ENCODE results near the gene SUCNR1. TPM values are rescaled to one million over a fixed set of nuclear protein-coding genes. Genes with fewer than 3 reads are reported as not detected.
A peak's percentile ranks its signal among the peaks of the same experiment; 100 is the strongest.

The SUCNR1 gene
- total RNA-seq, 1 experiment from 2014 or later = 0.61 TPM

GRCh38 chr3:151903501-151903991, 30.1 kb downstream of the SUCNR1 start:
- DNase-seq = peak; percentile 20 to 52
- Histone ChIP-seq H3K4me3 (no peak overlapping the region), H3K27me3 (no peaks in the 10 kb centered on the region), H3K27ac (peak overlapping the region; percentile 43), H3K9me3 (replicated peaks) (no peaks in the 10 kb centered on the region; the same call in 1 of the 2 replicates), H3K4me1 (peaks cover 21% of the 10 kb centered on the region), H3K36me3 (no peaks in the 10 kb centered on the region)

DNA sequence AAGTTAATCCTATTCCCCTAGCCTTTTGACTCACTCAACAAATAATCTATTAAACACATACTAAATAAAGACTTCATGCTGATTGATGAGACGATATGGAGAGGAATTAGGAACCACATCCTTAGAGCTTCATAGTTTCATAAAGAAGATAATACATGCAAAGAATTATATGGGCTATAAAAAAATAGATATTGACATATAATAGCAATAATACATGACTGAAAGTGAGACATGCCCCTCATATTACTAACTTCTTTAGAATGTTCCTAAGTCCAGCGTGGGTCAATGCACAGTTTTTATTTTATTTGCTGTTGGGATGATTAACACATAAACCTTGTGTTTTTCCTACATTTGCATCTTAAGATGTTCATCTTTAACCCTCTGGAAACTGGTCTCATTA, 32.2 kb downstream of the SUCNR1 start:
- H3K4me3 ChIP-seq = no peak overlapping the region
- H3K27me3 ChIP-seq = no peaks in the 10 kb centered on the region
- H3K9me3 ChIP-seq (replicated peaks) = no peaks in the 10 kb centered on the region; the same call in 1 of the 2 replicates
- no peaks in the 10 kb centered on the region for H3K36me3 ChIP-seq
- H3K27ac ChIP-seq = no peak overlapping the region
- peaks cover 21% of the 10 kb centered on the region for H3K4me1 ChIP-seq
- DNase-seq = no peak

- no peak for DNase-seq
- H3K36me3 ChIP-seq = no peaks in the 10 kb centered on the region
- no peak overlapping the region for H3K4me3 ChIP-seq
- peaks cover 21% of the 10 kb centered on the region for H3K4me1 ChIP-seq
- H3K27ac ChIP-seq = no peak overlapping the region
- no peaks in the 10 kb centered on the region for H3K27me3 ChIP-seq
- H3K9me3 ChIP-seq (replicated peaks) = no peaks in the 10 kb centered on the region; the same call in 1 of the 2 replicates
Observed at GRCh38 chr3:151906751-151907150, 33.3 kb downstream of the SUCNR1 start.

- no peak overlapping the region for H3K27ac ChIP-seq
- H3K4me3 ChIP-seq = no peak overlapping the region
- no peaks in the 10 kb centered on the region for H3K9me3 ChIP-seq (replicated peaks)
- DNase-seq = no peak
- H3K27me3 ChIP-seq = no peaks in the 10 kb centered on the region
- H3K4me1 ChIP-seq = peaks cover 9% of the 10 kb centered on the region
- no peaks in the 10 kb centered on the region for H3K36me3 ChIP-seq
Observed at GRCh38 chr3:151908399-151908798, 35.0 kb downstream of the SUCNR1 start.

GRCh38 chr3:151909681-151910405, 36.4 kb downstream of the SUCNR1 start:
- no peaks in the 10 kb centered on the region for H3K27me3 ChIP-seq
- no peaks in the 10 kb centered on the region for H3K36me3 ChIP-seq
- H3K9me3 ChIP-seq (replicated peaks) = no peaks in the 10 kb centered on the region
- no peak overlapping the region for H3K4me3 ChIP-seq
- no peak overlapping the region for H3K27ac ChIP-seq
- DNase-seq = no peak
- no peaks in the 10 kb centered on the region for H3K4me1 ChIP-seq

DNA sequence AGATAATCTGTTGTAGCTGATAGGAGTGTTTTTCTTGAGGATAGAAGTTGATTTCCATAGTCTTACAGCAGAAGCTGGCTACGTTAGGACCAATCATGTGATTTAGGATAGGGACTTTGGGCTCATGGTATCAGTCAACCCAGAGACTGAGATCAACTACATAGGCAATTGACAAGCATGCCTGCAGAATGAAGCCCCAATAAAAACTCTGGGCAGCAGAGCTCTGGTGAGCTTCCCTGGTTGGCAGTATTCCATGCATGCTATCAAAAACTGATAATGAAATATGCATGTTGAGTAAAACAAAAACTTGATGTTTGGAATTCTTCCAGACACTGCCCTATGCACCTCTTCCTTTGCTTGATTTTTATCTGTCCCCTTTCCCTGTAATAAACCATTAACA, 38.0 kb downstream of the SUCNR1 start:
- H3K27ac ChIP-seq = no peak overlapping the region
- no peaks in the 10 kb centered on the region for H3K27me3 ChIP-seq
- H3K36me3 ChIP-seq = no peaks in the 10 kb centered on the region
- DNase-seq = no peak
- H3K4me1 ChIP-seq = no peaks in the 10 kb centered on the region
- no peaks in the 10 kb centered on the region for H3K9me3 ChIP-seq (replicated peaks)
- H3K4me3 ChIP-seq = no peak overlapping the region

DNA sequence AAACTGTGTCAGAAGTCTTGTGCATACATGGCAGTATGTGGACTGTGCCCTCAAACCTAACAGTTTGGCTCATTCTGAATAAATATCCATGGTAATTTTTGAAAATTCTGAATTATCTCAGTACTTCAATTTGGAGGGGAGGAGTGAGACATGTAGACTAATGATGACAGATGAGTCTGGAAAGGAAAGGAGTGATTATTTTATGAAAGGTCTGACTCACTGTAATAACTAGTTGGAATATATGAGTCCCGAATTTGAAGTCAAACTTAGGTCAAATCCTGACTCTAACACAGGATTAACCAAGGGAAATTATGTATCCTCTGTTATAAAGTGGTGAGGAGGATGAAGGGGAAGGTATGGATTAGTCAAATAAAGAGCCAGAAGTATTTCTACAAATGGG, 38.6 kb downstream of the SUCNR1 start:
- Histone ChIP-seq H3K9me3 (replicated peaks) (no peaks in the 10 kb centered on the region), H3K27ac (no peak overlapping the region), H3K27me3 (no peaks in the 10 kb centered on the region)

GRCh38 chr3:151916781-151917180, 43.3 kb downstream of the SUCNR1 start:
- Histone ChIP-seq H3K27ac (no peak overlapping the region), H3K27me3 (no peaks in the 10 kb centered on the region)
- no peak for DNase-seq

More for the DNA sequence above, 38.6 kb downstream of the SUCNR1 start:
- Histone ChIP-seq H3K4me1 (no peaks in the 10 kb centered on the region), H3K36me3 (no peaks in the 10 kb centered on the region), H3K4me3 (no peak overlapping the region)
- no peak for DNase-seq

DNA sequence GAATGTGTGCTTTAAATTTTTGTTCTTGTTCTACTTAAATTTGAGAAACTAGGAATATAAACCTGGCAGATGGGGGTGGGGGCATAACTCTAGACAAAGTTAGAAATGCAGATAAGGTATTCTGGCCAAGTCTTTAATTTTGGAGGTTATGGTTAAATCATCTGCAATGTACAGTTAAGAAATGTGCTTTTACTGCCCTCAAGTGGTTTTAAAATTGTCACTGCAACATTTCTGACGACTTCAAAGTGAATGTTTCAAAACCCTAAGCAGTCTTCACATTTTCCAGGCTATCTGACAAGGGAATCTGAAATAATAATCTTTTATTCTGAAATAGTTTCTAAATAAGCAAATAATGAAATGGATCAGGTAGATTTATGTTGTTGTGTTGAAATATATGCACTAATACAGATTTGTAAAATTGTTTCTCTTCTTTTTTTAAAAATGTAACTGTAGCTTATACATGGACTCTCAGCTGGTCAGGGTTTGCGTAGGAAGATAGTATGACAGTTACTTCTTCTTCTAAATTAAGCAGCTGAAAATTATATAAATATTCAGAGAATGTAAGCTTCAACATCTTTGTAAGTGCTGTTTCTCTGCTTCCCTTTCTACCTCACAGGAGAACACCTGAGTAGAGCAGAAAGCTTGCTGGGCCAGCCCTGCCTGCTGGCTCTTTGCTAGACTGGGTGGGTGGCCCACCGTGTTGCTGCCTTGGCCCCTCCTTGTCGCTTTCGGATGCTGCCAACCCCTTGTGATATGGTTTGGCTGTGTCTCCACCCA, 45.0 kb downstream of the SUCNR1 start:
- Histone ChIP-seq H3K4me3 (no peak overlapping the region), H3K27ac (no peak overlapping the region)

More at GRCh38 chr3:151916781-151917180, 43.3 kb downstream of the SUCNR1 start:
- Histone ChIP-seq H3K36me3 (no peaks in the 10 kb centered on the region), H3K4me1 (no peaks in the 10 kb centered on the region), H3K4me3 (no peak overlapping the region), H3K9me3 (replicated peaks) (no peaks in the 10 kb centered on the region)

GRCh38 chr3:151919030-151919328, 45.5 kb downstream of the SUCNR1 start:
- Histone ChIP-seq H3K4me3 (no peak overlapping the region), H3K4me1 (no peaks in the 10 kb centered on the region), H3K9me3 (replicated peaks) (no peaks in the 10 kb centered on the region), H3K36me3 (no peaks in the 10 kb centered on the region), H3K27ac (no peak overlapping the region), H3K27me3 (no peaks in the 10 kb centered on the region)
- no peak for DNase-seq

More for the DNA sequence above, 45.0 kb downstream of the SUCNR1 start:
- no peaks in the 10 kb centered on the region for H3K27me3 ChIP-seq
- H3K36me3 ChIP-seq = no peaks in the 10 kb centered on the region
- H3K4me1 ChIP-seq = no peaks in the 10 kb centered on the region
- DNase-seq = peak in 1 of 2 experiments; percentile 60
- no peaks in the 10 kb centered on the region for H3K9me3 ChIP-seq (replicated peaks)

DNA sequence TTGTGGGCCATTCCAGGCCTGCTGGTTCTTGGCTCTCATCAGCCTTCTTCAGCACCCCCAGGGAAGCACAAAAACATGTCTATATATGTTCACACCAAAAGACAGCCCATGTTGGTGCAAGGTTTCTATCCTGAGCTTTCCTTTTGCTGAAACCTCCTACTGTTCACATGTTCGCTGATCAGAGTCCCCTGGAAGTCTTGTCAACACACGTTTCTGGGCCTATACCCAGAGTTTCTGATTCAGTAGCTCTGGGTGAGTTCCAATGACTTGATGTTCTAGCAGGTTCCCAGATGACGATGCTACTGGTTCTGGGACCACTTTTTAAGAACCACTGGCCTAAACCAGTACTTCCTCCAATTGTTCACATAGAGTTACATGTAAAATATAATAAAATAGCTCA, 46.0 kb downstream of the SUCNR1 start:
- no peaks in the 10 kb centered on the region for H3K36me3 ChIP-seq
- no peak for DNase-seq
- no peak overlapping the region for H3K27ac ChIP-seq
- no peak overlapping the region for H3K4me3 ChIP-seq
- H3K9me3 ChIP-seq (replicated peaks) = no peaks in the 10 kb centered on the region
- no peaks in the 10 kb centered on the region for H3K4me1 ChIP-seq
- H3K27me3 ChIP-seq = no peaks in the 10 kb centered on the region

GRCh38 chr3:151923901-151924300, 50.5 kb downstream of the SUCNR1 start:
- H3K9me3 ChIP-seq (replicated peaks) = no peaks in the 10 kb centered on the region
- H3K4me3 ChIP-seq = no peak overlapping the region
- no peaks in the 10 kb centered on the region for H3K4me1 ChIP-seq
- H3K27ac ChIP-seq = no peak overlapping the region
- DNase-seq = no peak
- no peaks in the 10 kb centered on the region for H3K27me3 ChIP-seq
- no peaks in the 10 kb centered on the region for H3K36me3 ChIP-seq

- no peaks in the 10 kb centered on the region for H3K9me3 ChIP-seq (replicated peaks)
- no peaks in the 10 kb centered on the region for H3K4me1 ChIP-seq
- no peak for DNase-seq
- H3K27ac ChIP-seq = no peak overlapping the region
- no peak overlapping the region for H3K4me3 ChIP-seq
- H3K27me3 ChIP-seq = no peaks in the 10 kb centered on the region
- no peaks in the 10 kb centered on the region for H3K36me3 ChIP-seq
Observed at GRCh38 chr3:151924753-151925152, 51.3 kb downstream of the SUCNR1 start.

- Histone ChIP-seq H3K36me3 (no peaks in the 10 kb centered on the region), H3K27ac (no peak overlapping the region), H3K27me3 (no peaks in the 10 kb centered on the region), H3K4me1 (no peaks in the 10 kb centered on the region), H3K9me3 (replicated peaks) (no peaks in the 10 kb centered on the region), H3K4me3 (no peak overlapping the region)
- DNase-seq = peak in 1 of 2 experiments; percentile 11
Observed at GRCh38 chr3:151925419-151925818, 52.0 kb downstream of the SUCNR1 start.

GRCh38 chr3:151925876-151926275, 52.4 kb downstream of the SUCNR1 start:
- H3K27ac ChIP-seq = no peak overlapping the region

More at GRCh38 chr3:151925876-151926275, 52.4 kb downstream of the SUCNR1 start:
- Histone ChIP-seq H3K4me1 (no peaks in the 10 kb centered on the region), H3K36me3 (no peaks in the 10 kb centered on the region), H3K4me3 (no peak overlapping the region), H3K9me3 (replicated peaks) (no peaks in the 10 kb centered on the region), H3K27me3 (no peaks in the 10 kb centered on the region)
- DNase-seq = peak in 1 of 2 experiments; percentile 8
